Measurements from ENCODE around the gene EPB41L4A. TPM values are rescaled to one million over a fixed set of nuclear protein-coding genes. Genes with fewer than 3 reads are reported as not detected.

EPB41L4A gene
- total RNA-seq, 1 experiment from 2014 or later = not detected

DNA sequence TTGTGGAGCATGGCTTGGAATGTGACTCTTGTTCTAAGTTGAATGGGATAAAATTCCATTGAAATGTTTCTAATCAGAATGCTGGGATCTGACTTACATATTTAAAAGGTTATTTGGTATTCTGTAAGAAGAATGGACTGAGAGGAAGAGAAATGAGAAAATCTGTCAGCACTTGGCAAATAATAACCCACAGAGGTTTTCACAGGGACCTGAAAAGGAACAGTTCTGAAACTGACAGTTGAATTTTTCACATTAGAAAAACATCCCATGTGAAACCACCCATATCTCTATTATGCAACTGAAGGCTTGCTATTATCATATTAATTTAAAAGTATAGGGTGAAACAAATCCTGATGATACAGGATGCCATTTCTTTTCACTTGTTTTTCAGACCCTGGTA is 302.7 kb downstream of the EPB41L4A start:
- DNase-seq (ENCODE audit: low read depth) = no peak

DNA sequence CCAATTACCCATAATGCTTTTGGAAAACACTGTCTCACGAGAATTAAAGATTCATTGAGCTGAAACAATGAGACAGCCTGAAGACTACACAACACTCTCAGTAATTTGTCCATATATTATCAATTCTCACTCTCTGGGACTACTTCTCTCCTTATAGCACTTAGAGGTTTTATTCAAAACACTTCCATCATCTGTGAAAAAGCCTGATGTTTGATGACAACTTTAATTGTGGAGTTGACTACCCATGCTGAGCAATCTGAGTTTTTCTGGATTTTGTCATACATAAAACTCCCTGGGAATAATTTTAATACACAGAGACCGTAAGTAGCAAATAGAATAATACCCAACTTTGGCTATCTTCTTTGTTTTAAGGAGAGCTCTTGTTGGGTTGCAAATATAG is 305.5 kb downstream of the EPB41L4A start:
- DNase-seq (ENCODE audit: low read depth) = no peak

Measured in M059J (cell line).